Measurements from ENCODE around the gene PAK2. TPM values are rescaled to one million over a fixed set of nuclear protein-coding genes. Genes with fewer than 3 reads are reported as not detected.

The PAK2 gene
- total RNA-seq: 59.7 TPM

GRCh38 chr3:196739671-196740480, at the start of gene PAK2:
TSS of gene PAK2 (plus strand) at chr3:196739857. CDS start at chr3:196782647, 42,790 bp downstream.

GRCh38 chr3:196711838-196712513, 27.7 kb upstream of the PAK2 start, which contains the start of the genes CEP19 and PIGX:
TSS of gene CEP19 (minus strand) at chr3:196712250. CDS start at chr3:196708657, 3,593 bp downstream.
TSS of gene PIGX (plus strand) at chr3:196712377.

DNA sequence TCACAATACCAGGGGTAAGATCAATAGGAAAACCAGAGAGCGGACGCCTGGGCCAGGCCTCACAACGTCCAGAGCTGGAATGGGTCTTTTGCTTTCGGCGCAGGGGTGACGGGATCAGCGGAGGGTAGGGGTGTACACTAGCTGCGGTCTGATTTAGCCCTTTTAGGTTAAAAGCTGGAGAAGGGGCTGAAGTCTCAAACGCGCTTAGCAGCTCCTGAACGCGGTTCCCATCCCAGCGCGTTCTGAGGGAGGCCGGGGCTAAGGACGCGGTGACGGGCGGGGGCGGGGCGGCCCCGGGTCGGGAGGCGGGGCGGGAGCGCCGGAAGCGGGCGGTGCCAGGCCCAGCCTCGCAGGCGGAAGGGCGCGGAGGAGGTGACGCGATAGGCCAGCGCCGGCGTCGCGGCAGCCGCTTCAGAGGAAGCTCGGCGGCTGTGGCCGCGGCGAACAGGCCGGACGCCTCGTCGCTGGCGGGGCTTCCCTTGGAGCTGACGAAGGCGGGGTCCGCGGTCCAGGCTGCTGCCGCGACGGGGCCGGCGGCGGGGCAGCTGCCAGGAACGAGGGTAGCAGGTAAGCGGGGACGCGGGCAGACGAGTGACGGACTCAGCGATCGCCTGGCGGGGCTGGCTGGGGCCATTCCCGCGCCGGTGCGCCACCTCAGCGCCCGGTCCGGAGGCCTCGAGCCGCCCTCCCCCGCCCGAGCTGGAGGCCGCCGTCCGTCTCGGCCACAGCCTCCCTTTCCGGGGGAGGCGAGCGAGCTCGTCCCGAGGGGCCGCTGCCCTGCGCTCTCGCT, 128.0 kb downstream of the PAK2 start, which contains the start of gene SENP5:
SENP5 (plus strand) TSS at position 414 of the 790 bp plus-strand sequence. CDS start 17,262 bp downstream, outside the sequence.

Other genes with a start within 250 kb of the PAK2 start
- 16.9 TPM for gene RNF168, start 236.1 kb upstream of the PAK2 start, total RNA-seq
- gene SMCO1, start 224.5 kb upstream of the PAK2 start, total RNA-seq: 0.38 TPM
- gene WDR53, start 171.3 kb upstream of the PAK2 start, total RNA-seq: 10.4 TPM
- 25.0 TPM for gene FBXO45, start 171.2 kb upstream of the PAK2 start, total RNA-seq
- 4.5 TPM for gene NRROS, start 100.2 kb upstream of the PAK2 start, total RNA-seq
- 7.4 TPM for gene CEP19, start 27.6 kb upstream of the PAK2 start, total RNA-seq
- 42.7 TPM for gene PIGX, start 27.5 kb upstream of the PAK2 start, total RNA-seq
- gene SENP5, start 128.1 kb downstream of the PAK2 start, total RNA-seq: 76.6 TPM
- gene NCBP2, start 202.7 kb downstream of the PAK2 start, total RNA-seq: 68.5 TPM
- 7.8 TPM for gene PIGZ, start 229.0 kb downstream of the PAK2 start, total RNA-seq

All from camera-type eye (tissue), 1 donor.